K562 treated with DMSO at 1 percent for 12 hours (cell line): ENCODE measurements around the gene PHLDB1. TPM values are rescaled to one million over a fixed set of nuclear protein-coding genes. Genes with fewer than 3 reads are reported as not detected.

Source experiments
- total RNA-seq: library from RNA; unstranded; fragments of 300-600 nt; gene quantifications from 2 replicates; pipeline ENCODE4 v1.2.3, GENCODE V29; 2022; ENCODE audit not compliant: insufficient read depth

Gene PHLDB1
- 12.9 and 39.4 TPM in 2 replicates for total RNA-seq

DNA sequence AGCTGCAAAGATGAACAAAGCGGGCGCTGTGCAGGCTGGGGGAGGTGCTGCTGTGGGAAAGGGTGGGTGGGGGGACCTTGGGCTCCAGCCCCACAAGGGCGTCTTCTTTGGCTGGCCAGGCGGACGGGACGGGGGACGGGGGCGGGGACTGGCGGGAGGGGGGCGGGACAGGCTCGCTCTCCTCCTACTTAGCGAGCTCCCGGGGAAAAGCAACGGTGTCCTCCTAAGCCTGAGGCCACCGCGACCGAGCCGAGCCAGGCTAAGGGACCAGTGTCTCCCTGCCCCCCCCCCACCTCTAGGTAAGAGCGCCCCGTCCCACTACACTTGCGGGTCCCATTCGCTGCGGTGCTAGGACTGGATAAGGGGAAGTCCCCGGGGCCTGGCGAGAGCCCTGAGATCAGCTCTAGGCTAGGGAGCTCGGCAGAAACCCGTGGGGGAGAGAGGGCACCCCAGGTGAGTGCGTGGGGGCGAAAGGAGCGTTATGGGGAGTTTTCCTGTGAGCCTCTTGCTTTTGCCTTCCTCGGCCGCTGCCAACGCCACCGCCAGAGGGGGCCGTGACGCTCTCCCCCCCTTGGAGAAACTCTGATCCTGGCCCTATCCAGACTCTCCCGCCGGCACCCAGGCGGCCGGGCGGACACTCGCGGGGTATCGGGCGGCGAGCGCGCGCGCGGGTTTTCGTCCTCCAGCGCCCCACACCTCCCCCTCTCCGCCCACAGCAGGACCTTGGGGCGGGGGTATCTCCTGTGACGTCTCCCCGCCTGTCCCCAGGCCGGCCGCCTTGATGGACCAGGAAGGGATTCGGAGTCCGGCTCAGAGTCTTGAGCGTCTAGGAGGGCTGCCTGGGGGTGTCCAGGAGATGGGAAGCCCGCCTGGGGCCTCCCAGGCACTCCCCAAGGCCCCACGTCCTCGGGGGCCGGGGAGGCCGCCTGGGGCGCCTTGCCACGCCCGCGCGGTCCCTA, at the start of gene PHLDB1:
Gene PHLDB1 (plus strand): TSS at position 215 of the 959 bp plus-strand sequence. CDS start 6,222 bp downstream, outside the sequence.

DNA sequence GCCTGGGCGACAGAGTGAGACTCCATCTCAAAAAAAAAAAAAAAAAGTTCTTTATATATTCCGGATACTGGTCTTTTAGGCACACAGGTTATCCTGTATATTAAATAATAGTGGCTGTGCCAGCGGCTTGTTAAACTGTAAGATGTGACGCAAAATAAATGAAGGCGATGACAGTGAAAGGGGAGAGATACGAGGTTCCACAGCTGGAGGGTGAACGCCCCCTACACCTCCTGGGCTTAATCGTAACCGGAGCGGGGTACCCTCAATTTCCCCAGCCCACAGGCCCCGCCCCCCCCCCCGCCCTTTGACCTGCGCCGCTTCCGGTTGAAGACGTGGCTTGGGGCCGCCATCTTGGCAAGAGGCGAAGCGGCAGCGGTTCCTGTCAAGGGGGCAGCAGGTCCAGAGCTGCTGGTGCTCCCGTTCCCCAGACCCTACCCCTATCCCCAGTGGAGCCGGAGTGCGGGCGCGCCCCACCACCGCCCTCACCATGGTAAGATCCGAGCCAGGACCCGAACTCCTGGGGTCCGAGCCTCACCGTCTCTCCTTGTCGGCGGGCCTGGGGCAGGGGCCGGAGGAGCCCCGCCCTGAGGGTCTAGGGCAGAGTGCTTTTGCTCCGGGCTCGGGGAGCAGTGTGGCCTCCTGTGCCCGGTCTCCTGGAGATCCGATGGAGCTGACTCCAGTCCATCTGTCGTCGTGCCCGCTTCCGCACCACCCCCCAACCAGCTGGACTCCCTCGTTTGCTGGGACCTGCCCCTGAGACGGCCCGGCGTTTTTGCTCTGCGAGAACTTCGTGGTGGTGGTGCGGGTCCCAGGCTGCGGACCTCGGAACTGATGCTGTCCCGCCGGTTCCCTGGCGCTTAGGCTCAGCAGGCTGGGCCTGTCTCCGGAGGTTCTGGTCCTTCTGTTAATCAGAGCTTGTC, 35.1 kb upstream of the PHLDB1 start, which contains the start of gene ARCN1:
Gene ARCN1 (plus strand): TSS at position 349 of the 920 bp plus-strand sequence. CDS start 139 bp downstream, at position 488.

GRCh38 chr11:118679483-118679882, 72.1 kb downstream of the PHLDB1 start, which contains the start of gene TREH:
Gene TREH (minus strand): TSS chr11:118679650. CDS start chr11:118679627, 23 bp downstream.

Other genes starting within 250 kb of the PHLDB1 start
- 5.5 and 29.7 TPM in 2 replicates for gene UBE4A, start 248.0 kb upstream of the PHLDB1 start, total RNA-seq
- gene ATP5MG, start 206.0 kb upstream of the PHLDB1 start, total RNA-seq, result 170 and 215 TPM in 2 replicates
- 4.2 and 30.5 TPM in 2 replicates for gene KMT2A, start 171.1 kb upstream of the PHLDB1 start, total RNA-seq
- 1.8 and 2.5 TPM in 2 replicates for gene TTC36, start 80.1 kb upstream of the PHLDB1 start, total RNA-seq
- 7.3 and 8.2 TPM in 2 replicates for gene TMEM25, start 76.4 kb upstream of the PHLDB1 start, total RNA-seq
- 22.9 and 27.9 TPM in 2 replicates for gene IFT46, start 41.7 kb upstream of the PHLDB1 start, total RNA-seq
- gene ARCN1, start 35.2 kb upstream of the PHLDB1 start, total RNA-seq, result 59.8 and 156 TPM in 2 replicates
- not detected in 2 replicates for gene TREH, start 72.0 kb downstream of the PHLDB1 start, total RNA-seq
- gene DDX6, start 183.5 kb downstream of the PHLDB1 start, total RNA-seq, result 6.4 and 28.2 TPM in 2 replicates